Measurements from ENCODE around the gene DYSF. TPM values are rescaled to one million over a fixed set of nuclear protein-coding genes. Genes with fewer than 3 reads are reported as not detected.

Gene DYSF
- total RNA-seq, 4 donors from 2014 or later: 3.7 to 18.7 (median 10.6) TPM

GRCh38 chr2:71721669-71722068 lies 268.3 kb downstream of the DYSF start:
- Histone ChIP-seq H3K4me3 (no peak overlapping the region), H3K36me3 (no peaks in the 10 kb centered on the region), H3K9me3 (peaks cover 0 to 6% of the 10 kb centered on the region in 2 donors), H3K27me3 (no peaks in the 10 kb centered on the region), H3K27ac (peak overlapping the region in 3 of 4 donors; percentile 50 to 59 (median 57)), H3K4me1 (peaks cover 0 to 26% (median 11%) of the 10 kb centered on the region in 4 donors)
- intact Hi-C loops (cut with DNase I; ENCODE audit: low total_unique reads) (no loop called here), in situ Hi-C loops (cut with MboI; ENCODE audit: low pct_ligation_motif_present in 1 of 4, low pct_unique_long_range_greater_than_20kb in 1 of 4, low sequenced_read_pairs in 3 of 4) (no loop called here)
- no peak for TF ChIP-seq POLR2A (IDR thresholded peaks at IDR 0.05)
- TF ChIP-seq POLR2AphosphoS5 (IDR thresholded peaks at IDR 0.05): no peak
- TF ChIP-seq EP300 (IDR thresholded peaks at IDR 0.05; ENCODE audit: low read depth): no peak
- no peak for TF ChIP-seq CTCF (IDR thresholded peaks at IDR 0.05)
- no peak for DNase-seq
- 22 to 45% methylated on average over 1 to 2 of the region's 2 CpGs for WGBS, 2 donors (ENCODE audit: low coverage in 1 of 2)

- H3K9me3 ChIP-seq: peaks cover 0 to 6% of the 10 kb centered on the region in 2 donors
- H3K27ac ChIP-seq: no peak overlapping the region
- no peaks in the 10 kb centered on the region for H3K27me3 ChIP-seq
- H3K36me3 ChIP-seq: no peaks in the 10 kb centered on the region
- H3K4me1 ChIP-seq: peaks cover 0 to 24% (median 8%) of the 10 kb centered on the region in 4 donors
- intact Hi-C loops (cut with DNase I; ENCODE audit: low total_unique reads) (no loop called here), in situ Hi-C loops (cut with MboI; ENCODE audit: low pct_ligation_motif_present in 1 of 4, low pct_unique_long_range_greater_than_20kb in 1 of 4, low sequenced_read_pairs in 3 of 4) (no loop called here)
- H3K4me3 ChIP-seq: no peak overlapping the region
- DNase-seq: no peak
- 88 to 94% methylated on average over 1 of the region's 1 CpG for WGBS, 2 donors (ENCODE audit: low coverage in 1 of 2)
- TF ChIP-seq POLR2A (IDR thresholded peaks at IDR 0.05): no peak
- no peak for TF ChIP-seq POLR2AphosphoS5 (IDR thresholded peaks at IDR 0.05)
- no peak for TF ChIP-seq EP300 (IDR thresholded peaks at IDR 0.05; ENCODE audit: low read depth)
- no peak for TF ChIP-seq CTCF (IDR thresholded peaks at IDR 0.05)
Observed at GRCh38 chr2:71722286-71722685, 268.9 kb downstream of the DYSF start.

- TF ChIP-seq POLR2A (IDR thresholded peaks at IDR 0.05): no peak
- no peak for TF ChIP-seq CTCF (IDR thresholded peaks at IDR 0.05)
- 55 to 64% methylated on average over 1 of the region's 1 CpG for WGBS, 2 donors (ENCODE audit: low coverage in 1 of 2)
Observed at GRCh38 chr2:71724793-71725192, 271.4 kb downstream of the DYSF start.

GRCh38 chr2:71725836-71726235 lies 272.5 kb downstream of the DYSF start:
- in situ Hi-C loops (cut with MboI; ENCODE audit: low pct_ligation_motif_present in 1 of 4, low pct_unique_long_range_greater_than_20kb in 1 of 4, low sequenced_read_pairs in 3 of 4): no loop called here
- TF ChIP-seq POLR2AphosphoS5 (IDR thresholded peaks at IDR 0.05): no peak
- no peak for TF ChIP-seq CTCF (IDR thresholded peaks at IDR 0.05)
- TF ChIP-seq EP300 (IDR thresholded peaks at IDR 0.05; ENCODE audit: low read depth): no peak
- no peak for TF ChIP-seq POLR2A (IDR thresholded peaks at IDR 0.05)
- intact Hi-C loops (cut with DNase I; ENCODE audit: low total_unique reads): no loop called here

More at GRCh38 chr2:71724793-71725192, 271.4 kb downstream of the DYSF start:
- Histone ChIP-seq H3K9me3 (peaks cover 0 to 6% of the 10 kb centered on the region in 2 donors), H3K36me3 (no peaks in the 10 kb centered on the region), H3K4me1 (peaks cover 0 to 13% (median 7%) of the 10 kb centered on the region in 4 donors), H3K4me3 (no peak overlapping the region), H3K27me3 (no peaks in the 10 kb centered on the region), H3K27ac (no peak overlapping the region)
- no peak for DNase-seq
- intact Hi-C loops (cut with DNase I; ENCODE audit: low total_unique reads) (no loop called here), in situ Hi-C loops (cut with MboI; ENCODE audit: low pct_ligation_motif_present in 1 of 4, low pct_unique_long_range_greater_than_20kb in 1 of 4, low sequenced_read_pairs in 3 of 4) (no loop called here)

More at GRCh38 chr2:71725836-71726235, 272.5 kb downstream of the DYSF start:
- Histone ChIP-seq H3K27me3 (no peaks in the 10 kb centered on the region), H3K36me3 (no peaks in the 10 kb centered on the region), H3K4me3 (no peak overlapping the region), H3K27ac (no peak overlapping the region), H3K4me1 (peaks cover 0 to 8% (median 3%) of the 10 kb centered on the region in 4 donors), H3K9me3 (peaks cover 0 to 6% of the 10 kb centered on the region in 2 donors)
- DNase-seq: no peak

Measured in transverse colon (tissue), 4 donors.